HG03108 (cell line): ENCODE measurements around the gene LRRC32.
A peak's percentile ranks its signal among the peaks of the same experiment; 100 is the strongest.
"Not testable (repeated sequence)": the region's sequence is repeated elsewhere in the genome, so short reads cannot be mapped to it uniquely, and the experiment has no call there.

Experiments
- ATAC-seq: cut with Tn5 transposase; IDR thresholded peaks from one replicate; pipeline ENCODE4 v1.9.1; 2021; ENCODE audit warnings: moderate library complexity; ENCODE audit not compliant: unreplicated experiment

LRRC32 gene

DNA sequence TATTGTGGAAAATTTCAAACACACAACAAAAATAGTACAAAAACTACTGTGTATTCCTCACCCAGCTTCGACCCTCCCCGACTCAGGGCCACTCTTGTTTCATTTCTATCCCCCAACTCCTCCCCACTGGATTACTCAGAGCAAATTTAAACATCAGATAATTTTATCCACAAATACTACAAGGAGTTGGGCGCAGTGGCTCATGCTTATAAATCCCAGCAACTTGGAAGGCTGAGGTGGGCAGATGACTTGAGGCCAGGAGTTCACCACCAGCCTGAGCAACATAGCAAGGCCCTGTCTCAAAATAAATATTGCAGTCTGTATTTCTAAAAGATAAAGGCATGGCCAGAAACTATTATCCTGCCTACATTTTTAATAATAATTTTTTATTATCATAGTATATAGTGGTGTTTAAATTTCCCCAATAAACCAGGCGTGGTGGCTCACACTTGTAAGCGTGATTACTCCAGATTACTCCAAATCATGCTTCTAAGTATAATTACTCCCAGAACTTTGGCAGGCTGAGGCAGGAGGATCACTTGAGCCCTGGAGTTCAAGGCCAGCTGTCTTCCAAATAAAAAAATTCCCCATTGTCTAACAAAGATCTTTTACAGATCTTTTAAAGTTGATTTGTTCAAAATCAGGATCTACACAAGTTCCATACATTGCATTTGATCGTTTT, 39.8 kb downstream of the LRRC32 start:
- ATAC-seq = no peak

DNA sequence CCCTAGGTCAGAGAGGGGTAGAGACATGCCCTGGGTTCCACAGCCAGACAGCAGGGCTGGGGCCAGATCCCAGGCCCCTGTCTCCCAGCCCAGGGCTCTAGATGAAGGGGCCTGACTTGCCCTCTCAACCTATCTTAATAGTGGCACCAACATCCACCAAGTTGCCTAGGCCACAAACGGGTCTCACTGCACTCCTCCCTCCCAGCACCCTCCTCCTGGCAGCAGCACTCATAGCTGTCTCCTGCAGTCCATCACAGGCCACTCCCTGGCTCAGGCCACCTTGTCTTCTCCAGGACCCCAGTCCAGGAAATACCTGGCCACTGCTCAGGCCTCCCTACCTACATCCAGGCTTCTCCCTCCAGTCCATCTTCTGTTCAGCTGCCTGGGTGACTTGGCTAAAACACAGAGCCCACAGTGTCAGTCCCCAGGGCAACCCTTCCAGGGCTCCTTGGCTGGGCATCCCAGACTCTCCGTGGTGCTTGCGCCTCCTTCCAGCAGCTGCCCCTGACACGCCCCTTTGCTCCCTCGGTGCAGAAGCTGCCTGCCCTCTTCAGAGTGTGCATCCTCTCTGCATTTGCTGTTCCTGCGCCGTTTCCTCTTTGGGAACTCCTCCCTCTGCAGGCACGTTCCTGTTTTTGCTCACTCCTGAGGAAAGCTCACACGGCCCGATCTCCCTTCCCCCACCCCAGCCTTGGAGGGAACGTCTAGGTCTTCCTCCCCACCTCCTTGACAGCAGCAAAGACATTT, 40.5 kb downstream of the LRRC32 start:
- no peak for ATAC-seq

DNA sequence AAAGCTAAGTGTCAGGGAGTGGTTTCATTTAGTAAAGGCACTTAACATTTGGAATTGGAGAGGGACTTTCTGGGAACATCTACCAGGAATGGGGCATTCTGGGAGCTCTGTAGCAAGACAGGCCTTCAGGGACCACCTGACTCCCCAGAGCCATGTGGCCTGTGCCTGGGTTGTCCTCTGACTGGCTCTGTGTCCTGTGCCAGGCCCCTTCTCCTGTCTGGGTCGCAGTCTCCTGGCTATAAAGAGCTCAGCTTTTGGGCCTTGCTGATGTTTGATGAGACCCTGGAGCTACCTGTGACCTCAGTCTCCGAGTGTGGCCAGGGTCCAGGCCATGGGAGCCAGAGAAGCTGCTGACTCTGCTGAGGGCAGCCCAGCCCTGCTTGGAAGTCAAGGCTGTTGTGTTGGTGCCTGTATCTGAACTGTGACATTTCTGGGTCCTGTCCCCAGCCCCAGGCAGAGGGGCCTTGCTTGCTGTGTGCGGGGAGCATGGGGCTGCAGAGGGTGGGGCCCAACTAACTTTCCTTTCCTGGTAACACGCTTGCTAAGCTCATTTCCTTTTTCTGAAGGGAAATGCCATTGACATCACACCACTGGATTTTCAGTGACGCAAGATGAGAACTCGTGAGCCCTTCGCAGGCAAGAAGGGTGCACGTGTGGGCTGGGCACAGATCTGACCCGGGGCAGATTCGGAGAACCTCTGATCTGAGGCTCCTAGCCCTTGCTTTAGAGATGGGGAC, 41.3 kb downstream of the LRRC32 start:
- no peak for ATAC-seq

GRCh38 chr11:76628408-76628947, 42.1 kb downstream of the LRRC32 start:
- ATAC-seq = no peak

DNA sequence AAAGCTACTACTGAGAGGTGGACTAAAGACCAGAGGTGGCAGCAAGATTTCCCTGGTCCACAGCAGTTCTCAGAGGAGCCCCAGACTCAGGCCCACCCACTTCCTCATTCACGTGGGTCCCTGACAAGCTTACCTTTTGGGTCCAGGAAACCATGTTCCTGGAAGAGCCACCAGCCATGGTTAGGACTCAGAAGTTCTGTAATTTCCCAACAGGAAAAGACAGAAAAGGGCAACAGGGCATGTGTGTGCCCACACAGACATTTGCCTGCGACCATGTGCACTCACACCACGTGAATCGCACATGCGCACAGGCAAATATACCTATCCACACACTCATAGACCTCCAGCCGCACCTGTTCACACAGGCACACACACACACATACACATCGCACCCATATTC, 42.9 kb downstream of the LRRC32 start:
- ATAC-seq = no peak

- peak; percentile 88 for ATAC-seq
These were observed 43.6 kb downstream of the LRRC32 start for GRCh38 chr11:76626921-76627401.

DNA sequence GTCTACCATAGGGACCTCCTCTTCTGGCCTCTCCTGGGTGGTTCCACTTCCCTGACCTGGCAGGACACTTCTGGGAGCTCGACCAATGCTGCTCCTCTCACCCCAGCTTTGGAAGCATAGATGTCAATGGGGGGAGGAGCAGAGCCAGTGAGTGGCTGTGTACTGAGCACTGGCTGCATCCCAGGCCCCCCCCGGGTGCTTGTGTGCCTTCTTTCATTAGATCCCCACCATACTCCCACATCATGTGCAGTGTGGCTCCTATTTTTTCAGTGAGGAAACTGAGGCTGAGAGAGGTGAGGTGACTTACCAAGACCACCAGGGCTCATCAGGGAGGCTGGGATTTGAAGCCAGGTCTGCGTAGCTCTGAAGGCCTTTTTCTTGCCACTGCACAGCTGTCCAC, 44.3 kb downstream of the LRRC32 start:
- no peak for ATAC-seq

DNA sequence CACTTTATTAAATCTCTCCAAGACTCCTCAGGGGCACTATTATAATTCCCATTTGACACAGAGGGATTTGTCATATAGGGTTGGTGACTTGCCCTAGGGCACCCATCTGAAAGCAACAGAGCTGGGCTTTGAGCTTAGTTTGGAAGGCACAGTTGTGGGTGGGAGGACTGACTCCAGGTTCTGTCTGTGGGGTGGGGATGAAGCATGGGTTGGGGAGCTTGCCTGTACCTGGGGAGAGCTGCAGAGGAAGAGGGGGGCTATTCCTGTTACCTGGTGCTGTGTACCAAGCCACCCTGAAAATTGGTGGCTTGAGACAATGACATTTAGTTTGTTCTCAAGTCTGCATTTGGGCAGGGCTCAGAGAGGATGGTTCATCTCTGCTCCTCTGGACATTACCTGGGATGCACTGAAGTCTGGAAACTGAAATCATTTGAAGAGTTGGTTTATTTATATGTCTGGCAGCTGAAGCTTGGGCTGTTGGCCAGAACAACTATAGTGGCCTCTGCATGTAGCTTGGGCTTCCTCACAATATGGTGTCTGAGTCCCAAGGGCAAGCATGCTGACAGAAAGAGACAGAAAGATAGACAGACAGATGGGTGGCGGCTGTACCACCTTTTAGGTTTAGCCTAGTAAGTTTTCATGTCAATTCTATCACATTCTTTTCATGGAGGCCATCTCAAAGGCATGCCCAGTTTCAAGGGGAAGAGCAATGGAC, 44.9 kb downstream of the LRRC32 start:
- ATAC-seq = no peak

GRCh38 chr11:76624500-76625379, 45.8 kb downstream of the LRRC32 start:
- no peak for ATAC-seq

GRCh38 chr11:76623884-76624419, 46.6 kb downstream of the LRRC32 start:
- no peak for ATAC-seq

GRCh38 chr11:76623171-76623883, 47.2 kb downstream of the LRRC32 start:
- ATAC-seq = no peak

- no peak for ATAC-seq
These were observed 48.0 kb downstream of the LRRC32 start for GRCh38 chr11:76622493-76623094.

GRCh38 chr11:76621868-76622267, 48.7 kb downstream of the LRRC32 start:
- ATAC-seq = no peak

- ATAC-seq = no peak
These were observed 49.1 kb downstream of the LRRC32 start for GRCh38 chr11:76621466-76621865.

GRCh38 chr11:76620489-76620888, 50.1 kb downstream of the LRRC32 start:
- no peak for ATAC-seq

GRCh38 chr11:76619801-76620200, 50.7 kb downstream of the LRRC32 start:
- ATAC-seq = not testable (repeated sequence)

DNA sequence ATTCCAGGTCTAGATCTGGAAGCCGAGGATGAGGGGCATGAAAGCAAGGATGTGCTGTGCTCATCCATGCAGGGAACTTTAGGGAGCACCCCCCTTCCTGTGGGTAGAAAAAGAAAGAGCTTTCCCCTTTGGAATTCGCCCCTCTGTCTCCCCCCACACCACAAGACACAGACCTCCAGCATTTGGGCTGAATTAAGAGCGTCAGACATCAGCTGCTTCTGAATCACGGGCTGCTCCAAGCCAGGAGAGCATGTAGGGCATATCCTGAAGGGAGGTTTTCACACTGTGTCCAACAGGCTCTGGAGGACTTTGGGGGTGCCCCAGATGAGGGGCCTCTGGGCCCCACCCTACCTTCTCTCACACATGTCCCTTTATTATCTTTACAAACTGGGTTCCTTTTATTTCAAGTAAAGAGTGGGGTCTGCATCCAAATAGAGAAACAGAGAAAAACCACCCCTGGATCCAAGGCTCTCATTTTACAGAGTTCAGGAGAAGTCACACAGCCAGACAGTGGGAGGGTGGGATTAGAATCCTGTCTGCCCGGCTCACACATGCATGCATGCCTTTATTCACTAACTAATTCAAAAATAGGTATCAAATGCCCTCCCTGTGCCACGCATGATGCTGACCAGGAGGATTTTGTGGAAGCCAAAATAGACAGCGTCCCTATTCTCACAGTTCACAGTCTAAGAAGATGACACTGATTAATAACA, 52.8 kb downstream of the LRRC32 start:
- no peak for ATAC-seq
